ENCODE data around the gene EPB41L3.
A peak's percentile ranks its signal among the peaks of the same experiment; 100 is the strongest.

EPB41L3 gene

DNA sequence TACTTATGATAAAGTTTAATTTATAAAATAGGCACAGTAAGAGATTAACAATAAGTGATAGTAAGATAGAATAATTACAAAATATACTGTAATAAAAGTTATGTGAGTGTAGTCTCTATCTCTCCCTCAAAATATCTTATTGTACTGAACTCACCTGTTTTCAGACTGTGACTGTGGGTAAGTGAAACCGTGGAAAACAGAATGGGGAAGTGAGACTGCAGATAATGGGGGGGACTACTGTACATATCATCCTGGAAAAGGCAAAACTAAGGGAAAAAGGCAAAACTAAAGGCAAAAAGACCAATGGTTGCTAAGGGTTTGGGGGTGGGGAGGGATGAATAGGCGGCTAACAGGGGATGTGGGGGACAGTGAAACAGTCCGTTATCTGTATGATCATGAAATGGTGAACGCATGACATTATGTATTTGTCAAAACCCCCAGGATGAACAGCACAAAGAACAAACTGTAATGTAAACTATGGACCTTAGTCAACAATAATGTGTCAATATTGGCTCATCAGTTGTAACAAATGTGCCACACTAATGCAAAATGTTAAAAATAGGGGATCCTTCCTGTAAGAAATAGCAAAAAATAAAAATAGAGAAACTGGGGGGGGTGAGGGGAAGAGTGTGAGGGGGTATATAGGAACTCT lies 93.8 kb downstream of the EPB41L3 start:
- DNase-seq: no peak

DNA sequence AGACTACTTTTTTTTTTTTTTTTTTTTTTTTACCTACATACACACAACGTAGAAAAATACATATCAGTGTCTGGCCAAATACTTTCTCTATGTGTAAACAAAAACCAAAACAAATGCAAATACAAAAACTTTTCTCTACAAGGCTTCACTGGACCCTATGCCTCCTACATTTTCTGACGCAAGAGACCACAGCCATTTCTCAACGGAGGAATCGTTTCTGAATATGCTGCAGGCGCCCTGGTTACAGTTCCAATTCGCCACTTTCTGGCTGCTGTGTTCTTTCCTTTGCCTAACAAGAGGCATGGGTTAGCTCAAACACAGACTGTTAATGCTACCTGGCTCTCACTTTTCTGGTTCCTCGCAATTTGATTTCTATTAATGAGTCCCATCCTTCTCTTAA lies 96.4 kb downstream of the EPB41L3 start:
- no peak for DNase-seq

DNA sequence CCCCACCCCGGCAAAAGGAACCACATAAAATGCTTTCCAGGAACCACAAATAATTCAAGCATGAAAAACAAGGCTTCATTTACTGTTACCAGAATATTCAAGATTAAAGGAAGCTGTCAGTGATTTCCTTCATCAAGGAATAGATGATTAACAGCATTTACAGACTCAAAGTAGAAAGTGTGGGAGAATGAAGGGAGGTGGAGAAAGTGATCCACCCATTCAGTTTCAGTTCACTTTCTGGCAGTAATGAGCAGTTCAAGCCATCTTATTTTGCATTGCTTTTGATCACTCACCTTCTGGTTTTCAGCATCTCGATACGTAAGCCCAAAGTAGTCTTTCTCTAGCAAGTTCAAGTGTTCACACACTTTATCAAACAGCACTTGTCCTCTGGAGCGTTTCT lies 99.0 kb downstream of the EPB41L3 start:
- DNase-seq: no peak

DNA sequence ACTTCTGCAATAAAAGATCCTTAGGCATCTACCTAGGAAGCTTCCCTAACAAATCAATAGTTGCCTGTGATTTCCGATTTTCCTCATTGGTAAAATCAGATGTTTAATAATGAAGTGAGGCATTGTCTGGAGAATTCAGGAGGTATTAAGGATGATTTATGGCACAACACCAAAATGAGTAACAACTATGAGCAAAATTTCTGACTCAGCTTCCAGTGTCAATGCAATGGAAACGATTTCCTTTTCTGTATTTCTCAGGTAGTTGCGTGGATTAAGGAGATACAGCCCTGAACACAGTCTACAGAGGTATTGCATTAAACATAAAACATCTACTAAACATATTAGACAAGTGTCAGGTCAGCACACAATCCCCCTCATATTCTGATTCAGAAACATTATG lies 99.5 kb downstream of the EPB41L3 start:
- no peak for DNase-seq

DNA sequence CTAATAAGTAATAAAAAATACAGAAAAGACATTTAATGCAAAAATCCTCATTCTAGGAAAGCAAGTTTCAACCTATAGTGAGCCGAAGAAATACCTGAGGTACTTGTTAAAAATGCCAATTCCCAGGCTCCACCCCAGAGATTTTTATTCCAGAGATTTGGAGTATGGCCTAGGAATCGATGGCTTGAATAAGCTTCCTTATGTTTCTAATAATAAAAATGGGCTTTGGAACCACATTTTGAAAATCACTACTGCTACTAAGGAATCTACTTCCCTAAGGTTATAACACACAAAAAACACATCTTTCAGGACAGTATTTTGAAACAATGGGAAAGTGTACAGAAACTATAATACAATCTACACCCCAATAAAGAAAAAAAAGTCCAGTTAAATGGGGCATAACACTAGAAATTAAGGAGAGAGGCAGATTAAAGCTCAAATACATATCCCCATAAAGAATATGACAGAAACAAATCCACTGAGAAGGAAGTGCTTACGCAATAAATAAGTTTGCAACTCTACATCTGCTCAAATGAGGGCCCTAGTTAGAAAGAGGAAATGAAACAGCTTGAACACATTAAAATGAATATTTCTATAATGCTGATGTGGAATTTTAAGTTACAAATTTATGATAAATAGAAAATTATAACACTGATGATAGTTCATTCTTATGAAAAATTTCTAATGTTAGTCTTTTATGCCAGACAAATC lies 103.7 kb downstream of the EPB41L3 start:
- no peak for DNase-seq

DNA sequence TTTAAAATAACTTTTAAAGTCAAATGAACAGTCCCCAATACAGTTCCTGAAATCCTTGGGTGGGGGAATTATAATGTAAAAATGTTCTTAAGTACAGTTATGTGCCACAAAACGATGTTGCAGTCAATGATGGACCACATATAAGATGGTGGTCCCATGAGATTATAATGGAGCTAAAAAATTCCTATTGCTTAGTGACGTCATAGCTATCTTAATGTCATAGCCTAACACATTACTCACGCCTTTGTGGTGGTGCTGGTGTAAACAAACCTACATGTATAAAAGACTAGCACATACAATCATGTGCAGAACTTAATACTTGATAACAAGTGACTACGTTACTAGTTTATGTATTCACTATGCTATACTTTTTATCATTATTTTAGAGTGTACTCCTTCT lies 109.4 kb downstream of the EPB41L3 start:
- no peak for DNase-seq

DNA sequence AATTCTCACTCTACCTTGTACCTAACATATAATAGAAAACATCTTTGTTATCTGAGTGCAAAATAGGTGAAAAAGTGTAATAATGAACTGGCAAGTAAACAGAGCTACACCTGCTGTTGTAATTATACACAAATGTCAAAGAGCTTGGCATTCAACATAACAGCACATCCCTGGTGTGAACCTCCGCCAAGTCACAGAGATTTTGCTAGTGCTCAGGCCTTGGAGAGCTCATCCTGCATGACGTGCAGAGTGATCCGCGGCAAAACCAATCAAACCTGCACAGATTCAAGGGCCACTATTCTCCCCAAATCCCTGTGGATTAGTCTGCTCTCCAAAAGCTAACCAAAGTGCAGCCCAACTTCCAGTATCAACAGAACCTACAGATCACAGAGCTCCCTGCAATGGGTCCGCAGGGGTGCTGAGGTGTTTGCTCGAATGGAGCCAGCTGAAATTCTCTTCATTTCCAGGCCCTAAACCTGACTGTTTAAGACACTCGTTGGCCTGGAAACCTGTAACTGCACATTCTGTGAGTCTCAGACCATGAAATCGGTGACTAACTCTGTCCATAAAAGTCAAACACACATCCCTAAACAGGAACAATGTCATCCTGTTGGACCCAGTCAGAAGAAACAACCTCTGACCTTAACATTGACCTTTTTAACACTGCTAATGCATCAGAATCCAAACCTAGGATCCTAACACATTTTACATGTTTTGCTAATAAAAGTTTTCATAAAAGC lies 111.8 kb downstream of the EPB41L3 start:
- DNase-seq: peak; percentile 64

DNA sequence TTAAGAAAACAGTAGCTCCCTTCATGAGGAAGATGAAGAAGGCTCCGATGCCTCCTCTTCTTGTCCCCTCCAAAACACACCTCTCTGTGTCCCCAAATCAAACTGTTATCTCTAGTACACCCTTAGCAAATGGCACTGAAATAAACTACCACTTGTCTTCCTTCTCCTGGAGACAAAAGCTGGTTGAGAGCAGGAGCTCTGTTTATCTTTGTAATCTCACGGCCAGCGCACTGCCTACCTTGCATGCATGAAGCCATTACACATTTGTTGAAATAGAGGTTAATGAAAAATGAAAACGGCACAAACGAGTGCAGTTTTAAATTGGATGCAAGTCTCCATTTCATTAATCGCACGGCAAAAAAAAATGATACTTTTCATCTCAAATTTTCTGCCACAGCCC lies 113.7 kb downstream of the EPB41L3 start:
- DNase-seq: no peak

DNA sequence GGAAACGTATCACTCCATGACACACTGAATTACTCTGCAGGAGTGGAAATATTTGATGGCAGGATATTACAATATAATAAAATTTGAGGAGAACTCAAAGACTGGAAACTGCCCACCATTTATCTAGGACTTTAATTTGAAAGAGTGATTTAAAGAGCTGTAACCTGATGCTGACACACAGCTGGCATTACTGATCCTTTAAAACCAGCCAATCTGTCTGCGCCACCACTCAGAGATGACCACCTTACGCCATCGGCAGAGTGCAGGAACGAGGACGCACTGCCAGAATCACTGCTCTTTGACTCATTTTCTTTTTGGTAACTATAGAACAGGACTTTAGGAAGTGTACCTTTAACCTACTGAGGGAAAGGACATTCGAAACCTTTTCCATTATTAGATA lies 114.1 kb downstream of the EPB41L3 start:
- DNase-seq: no peak

DNA sequence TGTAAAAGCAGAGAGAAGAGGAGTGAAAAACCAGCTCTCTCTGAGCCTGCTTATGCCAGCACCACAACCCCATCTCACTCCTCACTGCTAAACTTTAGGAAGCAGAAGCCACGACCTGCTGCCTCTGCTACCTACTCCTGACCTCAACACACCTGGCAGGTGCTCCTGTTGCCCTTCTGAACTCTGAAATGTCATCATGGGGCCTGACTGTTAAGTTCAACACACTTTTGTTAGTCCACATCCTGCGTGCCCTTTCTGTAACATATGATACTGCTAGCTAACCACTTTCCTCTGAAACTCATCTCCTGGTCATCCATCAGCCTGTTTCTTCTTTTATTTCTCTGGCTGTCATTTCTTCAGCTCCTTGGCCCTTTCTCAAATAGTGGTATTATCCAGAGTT lies 118.1 kb downstream of the EPB41L3 start:
- DNase-seq: no peak

DNA sequence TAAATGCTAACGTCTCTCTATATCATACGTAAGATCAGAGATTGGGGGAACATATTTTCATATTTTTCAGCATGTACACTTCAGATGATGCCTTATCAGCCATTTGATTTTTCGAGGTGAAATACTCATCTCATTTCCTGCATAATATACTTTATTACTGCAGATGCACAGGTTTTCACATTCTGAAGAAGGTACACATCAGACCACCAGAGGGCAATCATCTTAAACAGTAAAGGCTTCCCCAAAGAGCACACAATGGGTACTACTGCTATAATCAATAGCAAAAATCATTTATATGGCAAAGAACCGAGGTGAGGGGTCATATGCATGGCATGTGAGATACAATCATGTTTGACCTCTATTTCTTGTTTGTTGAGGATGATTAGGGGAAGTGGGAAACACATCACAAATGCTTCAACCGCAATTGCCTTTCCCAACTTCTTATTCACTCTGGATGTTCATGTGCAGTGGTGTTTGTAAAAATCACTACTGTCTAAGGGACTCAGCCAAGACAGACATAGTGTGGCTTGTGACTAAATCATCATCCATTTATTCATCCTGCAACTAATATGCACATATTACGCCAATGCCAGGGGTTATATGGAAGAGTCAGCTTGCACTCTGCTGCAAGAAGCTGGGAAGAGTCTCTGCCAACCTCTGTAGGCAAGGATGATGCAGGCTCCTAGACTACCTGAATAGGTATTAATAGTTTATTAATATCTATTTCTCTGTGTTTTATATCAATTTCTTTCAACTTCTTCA lies 118.7 kb downstream of the EPB41L3 start:
- DNase-seq: peak; percentile 68

DNA sequence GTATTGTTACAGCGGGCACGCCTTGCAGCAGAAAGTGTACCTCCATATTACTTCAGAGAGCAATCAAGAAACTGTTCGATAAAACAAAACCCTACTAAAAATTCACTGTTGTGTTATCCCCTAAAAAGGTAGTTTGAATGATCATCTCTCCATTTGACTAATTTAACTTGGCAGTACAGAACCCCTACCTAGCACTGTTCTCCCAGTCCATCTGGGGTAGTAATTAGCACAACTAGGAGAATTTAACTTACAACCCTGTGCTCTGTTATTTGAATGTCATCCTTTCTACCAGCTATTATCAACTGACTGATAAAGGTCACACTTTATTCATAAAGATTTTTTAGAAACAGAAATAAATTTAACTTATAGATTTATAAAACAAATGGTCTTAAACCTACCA lies 121.2 kb downstream of the EPB41L3 start:
- DNase-seq: no peak

DNA sequence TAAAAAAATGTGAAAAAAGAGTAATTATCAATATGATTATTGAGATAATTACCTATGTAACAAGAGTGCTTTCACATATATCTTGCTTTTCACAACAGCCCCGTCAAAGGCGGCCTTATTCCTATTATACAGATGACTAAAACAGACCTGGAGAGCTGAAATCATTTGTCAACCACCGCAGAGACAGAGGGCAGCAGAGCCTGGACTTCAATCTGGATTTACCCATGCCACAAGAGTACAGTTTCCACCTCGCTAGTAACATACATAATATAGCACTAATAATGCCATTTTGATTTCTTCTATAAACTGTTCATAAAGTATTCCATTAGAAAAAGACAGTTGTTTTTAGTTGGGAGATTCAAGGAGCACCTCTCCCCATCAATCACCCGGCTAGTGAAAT lies 121.8 kb downstream of the EPB41L3 start:
- no peak for DNase-seq

DNA sequence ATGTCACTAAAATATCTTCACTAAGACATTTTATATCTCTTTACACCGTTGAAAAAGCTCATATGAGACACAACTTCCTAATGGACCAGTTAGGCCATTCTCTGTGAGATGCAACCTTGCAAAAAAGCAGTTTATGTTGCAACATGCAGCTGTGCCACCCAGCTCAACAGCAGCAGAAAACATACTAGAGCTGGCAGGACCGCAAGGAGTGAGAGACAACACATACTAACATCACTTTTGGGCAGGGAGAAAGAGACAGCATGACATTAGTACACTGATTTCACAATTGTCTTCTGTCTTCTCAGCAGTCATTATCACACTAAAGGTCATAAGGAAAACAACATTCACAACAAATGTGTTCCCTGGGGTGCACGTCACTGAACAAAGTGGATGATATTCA lies 122.9 kb downstream of the EPB41L3 start:
- no peak for DNase-seq

DNA sequence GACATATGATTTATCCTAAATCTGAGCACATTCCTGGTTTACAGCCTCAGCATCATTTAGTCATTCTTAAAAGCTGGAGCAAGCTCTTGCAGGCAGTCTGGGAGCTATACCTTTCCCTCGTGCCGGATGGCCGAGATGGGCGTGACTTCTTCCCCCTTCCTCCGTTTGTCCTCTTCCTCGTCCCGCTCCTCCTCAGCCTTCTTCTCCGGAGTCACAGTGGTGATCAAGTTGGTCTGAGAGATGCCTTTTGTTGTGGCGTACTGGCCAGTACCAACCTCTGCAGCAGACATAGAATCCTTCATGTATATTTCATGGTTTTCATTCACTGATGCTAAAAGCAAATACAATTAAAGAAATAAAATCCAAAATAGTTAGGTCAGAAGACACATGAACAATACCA lies 124.2 kb downstream of the EPB41L3 start:
- DNase-seq: no peak

DNA sequence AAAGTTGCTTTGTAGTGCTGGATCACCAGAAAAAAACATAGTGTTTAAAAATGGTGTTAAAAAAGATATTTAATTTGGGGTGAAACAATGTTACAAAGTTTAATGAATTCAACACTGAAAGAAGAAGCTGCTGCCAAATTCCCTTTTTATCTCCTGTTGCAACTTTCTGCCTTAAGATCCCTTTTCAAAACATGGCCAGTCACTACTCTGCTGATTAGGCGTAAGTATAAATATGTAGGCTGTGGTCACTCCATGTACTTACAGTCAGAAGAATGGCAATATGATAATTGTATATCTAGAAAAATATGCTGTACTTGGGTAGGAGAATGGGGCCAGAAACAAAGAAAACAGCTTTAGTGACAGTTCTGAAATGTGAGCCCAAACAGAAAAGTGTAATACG lies 124.8 kb downstream of the EPB41L3 start:
- no peak for DNase-seq

DNA sequence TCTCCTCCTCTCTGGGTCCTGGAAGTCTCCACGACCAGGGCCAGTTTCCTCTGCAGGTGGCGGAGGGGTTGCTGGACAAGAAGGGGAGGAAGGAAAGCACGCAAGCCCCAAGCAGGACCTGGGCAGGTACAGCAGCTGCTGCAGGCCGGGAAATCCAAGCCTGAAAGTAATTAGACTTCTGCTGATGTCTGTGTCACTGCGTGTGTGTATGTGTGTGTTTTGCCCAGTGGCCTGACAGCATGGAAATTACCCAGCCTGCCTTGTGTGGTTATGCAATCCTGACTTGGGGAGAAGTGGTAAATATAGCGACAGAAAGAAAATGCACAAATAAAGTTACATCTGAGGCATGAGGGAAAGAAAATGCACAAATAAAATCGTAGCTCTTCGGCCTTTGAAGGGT lies 126.5 kb downstream of the EPB41L3 start:
- DNase-seq: no peak

DNA sequence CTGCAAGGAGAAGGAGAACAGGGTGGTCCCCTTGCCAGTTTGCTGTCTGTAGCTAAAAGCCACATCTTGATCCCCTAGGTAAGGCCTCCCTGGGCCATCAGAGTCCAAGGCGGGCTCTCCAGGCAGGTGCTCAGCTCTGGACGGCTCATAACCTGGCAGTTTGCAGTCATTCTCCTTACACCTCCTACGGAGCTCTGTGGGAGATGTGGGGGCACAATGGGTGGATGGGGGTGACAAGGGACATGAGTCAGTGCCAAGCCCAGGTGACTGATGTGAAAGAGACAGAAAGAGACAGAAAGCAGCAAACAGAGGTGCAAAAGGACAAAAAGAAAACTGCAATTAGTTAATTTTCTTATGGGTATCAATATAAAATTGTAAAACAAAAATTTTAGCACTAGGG lies 127.7 kb downstream of the EPB41L3 start:
- DNase-seq: no peak

DNA sequence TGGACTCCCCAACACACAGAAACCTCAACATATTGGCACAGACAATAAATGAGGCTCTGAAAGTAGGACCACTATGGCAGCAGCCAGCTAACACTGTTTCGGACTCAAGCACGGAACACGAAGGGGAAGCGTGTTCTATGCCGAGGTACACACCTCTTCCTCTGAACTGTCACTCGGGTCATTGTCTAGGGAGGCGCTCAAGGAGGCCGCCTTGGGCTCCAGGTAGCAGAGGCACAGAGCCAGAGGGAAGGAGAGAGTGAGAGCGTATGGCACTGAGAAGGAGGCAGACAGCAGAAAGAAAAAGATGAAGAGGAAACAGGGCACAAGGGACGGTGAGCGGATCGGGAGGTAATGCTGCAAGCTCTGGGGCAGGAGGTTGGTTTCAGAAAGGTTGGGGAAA lies 128.1 kb downstream of the EPB41L3 start:
- DNase-seq: no peak

DNA sequence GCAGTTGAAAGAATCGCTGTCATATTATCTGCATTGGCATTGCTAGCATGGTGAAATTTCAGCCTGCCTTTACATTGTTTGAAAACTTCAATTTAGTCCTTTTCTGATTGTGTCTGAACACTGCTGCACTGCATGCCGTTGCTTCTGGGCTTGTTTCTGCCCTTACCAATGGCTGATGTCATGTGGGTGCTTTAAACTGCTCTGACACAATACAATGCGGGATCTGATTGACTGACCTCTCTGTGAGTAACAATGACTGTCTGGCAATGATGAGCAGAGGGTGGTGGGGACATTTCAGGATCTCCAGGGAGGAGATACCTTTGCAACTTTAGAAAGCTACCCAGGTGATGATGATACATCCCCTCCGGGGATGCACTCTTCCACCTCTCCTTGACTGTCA lies 128.8 kb downstream of the EPB41L3 start:
- DNase-seq: no peak

DNA sequence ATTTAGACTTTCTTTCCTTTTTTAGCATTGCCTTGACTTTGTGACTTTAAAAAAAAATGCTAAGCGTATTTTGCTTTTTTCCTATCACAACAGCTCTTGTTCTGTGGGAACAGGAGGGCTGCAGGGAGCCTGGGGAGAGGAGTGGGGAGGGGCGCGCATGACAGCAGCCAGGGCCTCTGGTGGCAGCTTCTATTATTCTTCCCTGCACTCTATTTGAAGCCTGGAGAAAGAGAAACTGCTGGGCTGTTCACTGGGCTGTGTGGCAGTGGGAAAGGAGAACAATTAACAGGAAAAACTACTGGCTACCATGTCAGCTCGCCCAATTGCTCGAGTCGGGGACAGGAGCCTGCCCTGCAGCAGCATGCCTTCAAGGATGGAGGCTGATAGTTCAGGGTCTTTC lies 129.3 kb downstream of the EPB41L3 start:
- DNase-seq: peak; percentile 83

DNA sequence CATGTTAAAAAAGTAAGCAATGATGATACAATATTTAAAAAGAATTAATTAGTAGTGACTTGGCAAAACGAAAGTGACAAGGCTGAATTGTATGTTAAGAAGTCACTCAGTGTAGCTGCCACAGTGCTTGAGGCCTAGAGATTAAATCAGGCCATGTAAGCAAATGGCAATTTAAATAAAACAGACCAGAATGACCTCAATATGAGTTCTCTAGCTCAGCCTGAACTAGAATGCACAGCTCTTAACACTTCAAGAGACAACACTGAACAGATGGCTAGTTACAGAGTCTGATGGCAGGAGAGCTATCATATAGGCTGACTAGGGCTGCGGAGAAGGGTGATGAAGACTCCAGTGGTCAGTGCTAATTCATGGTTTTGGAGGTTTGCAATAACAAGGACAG lies 130.3 kb downstream of the EPB41L3 start:
- DNase-seq: peak; percentile 66

DNA sequence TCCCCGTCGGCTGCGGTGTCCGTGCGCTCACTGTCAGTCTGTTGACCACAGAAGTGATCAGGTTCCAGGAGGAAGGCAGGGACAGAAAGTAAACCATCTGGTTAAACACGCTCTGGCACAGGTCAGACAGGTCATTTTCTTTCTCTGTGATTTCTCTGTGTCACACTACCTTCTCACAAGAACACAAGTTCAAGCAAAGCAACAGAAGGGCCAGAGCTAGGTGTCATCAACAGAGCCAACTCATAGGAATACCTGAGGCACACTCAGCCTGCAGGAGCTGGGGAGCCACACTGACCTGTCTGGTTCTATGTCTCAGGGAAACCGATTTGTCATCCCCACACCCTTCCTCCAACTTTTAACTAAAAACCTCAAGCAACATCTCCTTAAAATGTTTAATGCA lies 133.2 kb downstream of the EPB41L3 start:
- no peak for DNase-seq

DNA sequence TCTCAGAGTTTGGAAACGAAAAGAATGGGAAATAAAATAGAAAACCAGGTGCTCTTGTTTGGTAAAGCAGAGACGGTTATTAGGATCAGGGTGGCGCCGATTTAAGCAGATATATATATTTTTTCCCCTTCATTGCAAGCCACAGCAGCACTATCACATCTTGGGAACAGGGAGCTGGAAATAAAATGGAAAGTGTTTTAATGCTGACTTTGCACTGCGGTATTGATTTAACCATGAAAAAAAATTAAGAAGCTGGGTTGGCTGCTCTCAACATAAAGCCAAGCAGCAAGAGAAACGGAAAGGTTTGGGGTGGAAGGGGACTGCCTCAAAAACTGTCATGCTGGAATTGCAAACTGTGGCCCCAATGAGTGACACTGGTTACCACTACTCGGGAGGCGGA lies 145.5 kb downstream of the EPB41L3 start:
- no peak for DNase-seq
